ENCODE measurements around the gene GPR143. TPM values are rescaled to one million over a fixed set of nuclear protein-coding genes. Genes with fewer than 3 reads are reported as not detected.

GPR143 gene
- polyA plus RNA-seq, 2 of the 4 experiments (the other 2 are of a cell fraction): not detected

DNA sequence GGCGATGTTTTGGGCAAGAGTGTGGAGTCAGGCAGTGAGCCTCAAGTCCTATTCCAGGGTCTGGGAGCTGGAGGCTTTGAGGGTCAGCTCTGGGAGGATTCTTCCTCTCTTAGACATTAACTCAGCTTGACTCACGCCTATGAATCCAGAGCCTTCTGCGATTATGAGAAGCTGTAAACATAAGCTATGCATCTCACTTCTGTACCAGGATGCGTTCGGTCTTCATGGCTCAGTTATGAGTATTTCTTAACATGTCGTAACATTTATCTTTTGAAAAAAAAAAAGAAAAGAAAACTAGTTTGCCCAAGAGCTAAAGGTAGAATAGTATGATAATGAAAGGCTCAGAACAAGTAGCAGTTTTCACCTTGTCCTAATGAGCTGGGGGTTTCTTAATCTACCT, 25.2 kb upstream of the GPR143 start:
- Histone ChIP-seq H3K4me3 (no peak overlapping the region), H3K9me3 (no peaks in the 10 kb centered on the region), H3K4me1 (peaks cover 9% of the 10 kb centered on the region), H3K27ac (no peak overlapping the region), H3K4me2 (no peak overlapping the region)
- 82% methylated on average over 6 of the region's 6 CpGs for WGBS (ENCODE audit: missing lambda C conversion rate)
- ATAC-seq: no peak
- no peak for FAIRE-seq
- DNase-seq (ENCODE audit: low read depth in 1 of 2, low spot score in 1 of 2): no peak
- POLR2A ChIA-PET: no interaction called here
- CTCF ChIA-PET: interaction anchor here (1.7 kb wide), 1 partner anchor 34 kb away, joined by 5 read pairs; no protein-coding TSS in a partner anchor
- TF ChIP-seq EP300 (IDR thresholded peaks at IDR 0.05): no peak
- TF ChIP-seq, protein P1, sequence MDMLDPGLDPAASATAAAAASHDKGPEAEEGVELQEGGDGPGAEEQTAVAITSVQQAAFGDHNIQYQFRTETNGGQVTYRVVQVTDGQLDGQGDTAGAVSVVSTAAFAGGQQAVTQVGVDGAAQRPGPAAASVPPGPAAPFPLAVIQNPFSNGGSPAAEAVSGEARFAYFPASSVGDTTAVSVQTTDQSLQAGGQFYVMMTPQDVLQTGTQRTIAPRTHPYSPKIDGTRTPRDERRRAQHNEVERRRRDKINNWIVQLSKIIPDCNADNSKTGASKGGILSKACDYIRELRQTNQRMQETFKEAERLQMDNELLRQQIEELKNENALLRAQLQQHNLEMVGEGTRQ (IDR thresholded peaks at IDR 0.05): no peak
- TF ChIP-seq MAZ (IDR thresholded peaks at IDR 0.05; ENCODE audit: borderline replicate concordance, low read depth, low read length): no peak

DNA sequence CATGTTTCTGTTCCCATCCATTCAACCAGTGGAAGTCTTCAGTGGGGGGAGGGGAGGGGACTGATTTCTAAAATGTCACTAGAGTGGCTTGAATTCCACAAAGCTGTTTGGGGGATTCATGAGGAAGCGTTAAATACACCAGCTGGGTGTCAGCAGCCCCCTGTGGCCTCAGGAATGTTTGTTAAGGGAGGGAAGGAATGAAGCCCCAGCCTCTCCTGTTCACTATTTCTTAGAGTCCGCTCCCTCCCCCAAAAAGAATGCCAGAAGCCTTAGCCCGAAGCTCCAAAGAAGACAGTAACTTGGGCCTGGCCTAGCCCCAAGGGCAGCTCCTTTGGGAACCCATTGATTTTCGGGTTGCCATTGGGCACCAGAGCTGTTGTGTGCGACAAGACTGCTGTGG, 23.9 kb upstream of the GPR143 start:
- CTCF ChIA-PET: interaction anchor here (1.6 to 1.7 kb wide), 2 partner anchors 14 to 36 kb away, joined by 4 to 5 read pairs; no protein-coding TSS in a partner anchor
- Histone ChIP-seq H3K4me3 (no peak overlapping the region), H3K27ac (no peak overlapping the region), H3K9me3 (peaks cover 3% of the 10 kb centered on the region; the same call in 1 of the 3 replicates), H3K4me1 (peaks cover 9% of the 10 kb centered on the region), H3K4me2 (no peak overlapping the region; the same call in 2 of the 3 replicates)
- WGBS (ENCODE audit: missing lambda C conversion rate): 55% methylated on average over 4 of the region's 5 CpGs
- ATAC-seq: no peak
- POLR2A ChIA-PET: no interaction called here
- no peak for TF ChIP-seq ZSCAN20 (CRISPR knock-in tag; IDR thresholded peaks at IDR 0.05)
- TF ChIP-seq E2F6 (IDR thresholded peaks at IDR 0.05; ENCODE audit: borderline replicate concordance, low read depth): no peak
- no peak for TF ChIP-seq CEBPB (IDR thresholded peaks at IDR 0.05)
- TF ChIP-seq, protein P2, sequence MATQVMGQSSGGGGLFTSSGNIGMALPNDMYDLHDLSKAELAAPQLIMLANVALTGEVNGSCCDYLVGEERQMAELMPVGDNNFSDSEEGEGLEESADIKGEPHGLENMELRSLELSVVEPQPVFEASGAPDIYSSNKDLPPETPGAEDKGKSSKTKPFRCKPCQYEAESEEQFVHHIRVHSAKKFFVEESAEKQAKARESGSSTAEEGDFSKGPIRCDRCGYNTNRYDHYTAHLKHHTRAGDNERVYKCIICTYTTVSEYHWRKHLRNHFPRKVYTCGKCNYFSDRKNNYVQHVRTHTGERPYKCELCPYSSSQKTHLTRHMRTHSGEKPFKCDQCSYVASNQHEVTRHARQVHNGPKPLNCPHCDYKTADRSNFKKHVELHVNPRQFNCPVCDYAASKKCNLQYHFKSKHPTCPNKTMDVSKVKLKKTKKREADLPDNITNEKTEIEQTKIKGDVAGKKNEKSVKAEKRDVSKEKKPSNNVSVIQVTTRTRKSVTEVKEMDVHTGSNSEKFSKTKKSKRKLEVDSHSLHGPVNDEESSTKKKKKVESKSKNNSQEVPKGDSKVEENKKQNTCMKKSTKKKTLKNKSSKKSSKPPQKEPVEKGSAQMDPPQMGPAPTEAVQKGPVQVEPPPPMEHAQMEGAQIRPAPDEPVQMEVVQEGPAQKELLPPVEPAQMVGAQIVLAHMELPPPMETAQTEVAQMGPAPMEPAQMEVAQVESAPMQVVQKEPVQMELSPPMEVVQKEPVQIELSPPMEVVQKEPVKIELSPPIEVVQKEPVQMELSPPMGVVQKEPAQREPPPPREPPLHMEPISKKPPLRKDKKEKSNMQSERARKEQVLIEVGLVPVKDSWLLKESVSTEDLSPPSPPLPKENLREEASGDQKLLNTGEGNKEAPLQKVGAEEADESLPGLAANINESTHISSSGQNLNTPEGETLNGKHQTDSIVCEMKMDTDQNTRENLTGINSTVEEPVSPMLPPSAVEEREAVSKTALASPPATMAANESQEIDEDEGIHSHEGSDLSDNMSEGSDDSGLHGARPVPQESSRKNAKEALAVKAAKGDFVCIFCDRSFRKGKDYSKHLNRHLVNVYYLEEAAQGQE (IDR thresholded peaks at IDR 0.05): no peak
- TF ChIP-seq CBX8 (IDR thresholded peaks at IDR 0.05): no peak
- TF ChIP-seq SMC3 (IDR thresholded peaks at IDR 0.05): no peak
- TF ChIP-seq ZFP36 (IDR thresholded peaks at IDR 0.05; ENCODE audit: borderline replicate concordance, partially characterized antibody): no peak
- TF ChIP-seq CTCF (IDR thresholded peaks at IDR 0.05): no peak
- no peak for TF ChIP-seq ZNF302 (CRISPR knock-in tag; IDR thresholded peaks at IDR 0.05)
- TF ChIP-seq, protein P3, sequence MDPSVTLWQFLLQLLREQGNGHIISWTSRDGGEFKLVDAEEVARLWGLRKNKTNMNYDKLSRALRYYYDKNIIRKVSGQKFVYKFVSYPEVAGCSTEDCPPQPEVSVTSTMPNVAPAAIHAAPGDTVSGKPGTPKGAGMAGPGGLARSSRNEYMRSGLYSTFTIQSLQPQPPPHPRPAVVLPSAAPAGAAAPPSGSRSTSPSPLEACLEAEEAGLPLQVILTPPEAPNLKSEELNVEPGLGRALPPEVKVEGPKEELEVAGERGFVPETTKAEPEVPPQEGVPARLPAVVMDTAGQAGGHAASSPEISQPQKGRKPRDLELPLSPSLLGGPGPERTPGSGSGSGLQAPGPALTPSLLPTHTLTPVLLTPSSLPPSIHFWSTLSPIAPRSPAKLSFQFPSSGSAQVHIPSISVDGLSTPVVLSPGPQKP (IDR thresholded peaks at IDR 0.05; ENCODE audit: low read depth, low read length): no peak
- TF ChIP-seq FOSB (CRISPR knock-in tag; IDR thresholded peaks at IDR 0.05): no peak
- TF ChIP-seq MYC (IDR thresholded peaks at IDR 0.05; ENCODE audit: borderline replicate concordance, low read length): no peak
- TF ChIP-seq NPAS2 (CRISPR knock-in tag; IDR thresholded peaks at IDR 0.05; ENCODE audit: borderline replicate concordance): no peak
- no peak for TF ChIP-seq JUN (IDR thresholded peaks at IDR 0.05)
- TF ChIP-seq TP53 (CRISPR knock-in tag; IDR thresholded peaks at IDR 0.05): no peak
- no peak for TF ChIP-seq FOSL2 (IDR thresholded peaks at IDR 0.05)
- no peak for TF ChIP-seq FOSL2 (CRISPR knock-in tag; IDR thresholded peaks at IDR 0.05)
- TF ChIP-seq RARB (CRISPR knock-in tag; IDR thresholded peaks at IDR 0.05): no peak
- DNase-seq (ENCODE audit: low read depth in 1 of 2, low spot score in 1 of 2): no peak
- no peak for FAIRE-seq
